SKM-1 (cell line): ENCODE results near the gene DMTF1.
"Not testable (repeated sequence)": the region's sequence is repeated elsewhere in the genome, so short reads cannot be mapped to it uniquely, and the experiment has no call there.

Experiments
- DNase-seq: peaks from one replicate; lab custom pipeline; 2025; ENCODE audit not compliant: unreplicated experiment; lab: John Stamatoyannopoulos, UW

The DMTF1 gene

DNA sequence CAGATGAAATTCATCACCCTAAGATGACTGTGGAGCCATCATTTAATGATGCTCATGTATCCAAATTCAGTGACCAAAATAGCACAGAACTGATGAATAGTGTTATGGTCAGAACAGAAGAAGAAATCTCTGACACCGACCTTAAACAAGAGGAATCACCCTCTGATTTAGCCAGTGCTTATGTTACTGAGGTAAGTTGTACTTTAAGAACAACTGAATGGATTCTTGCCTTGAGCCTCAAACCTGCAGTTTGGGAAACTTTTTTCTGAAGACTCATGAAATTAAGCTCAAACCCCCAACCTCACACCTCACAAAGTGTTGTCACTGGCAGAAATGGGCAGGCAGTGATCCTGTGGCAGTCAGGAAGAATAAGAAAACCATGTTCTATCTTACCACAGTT, 41.7 kb downstream of the DMTF1 start:
- no peak for DNase-seq

GRCh38 chr7:87199241-87199640, 47.0 kb downstream of the DMTF1 start:
- DNase-seq, result no peak

DNA sequence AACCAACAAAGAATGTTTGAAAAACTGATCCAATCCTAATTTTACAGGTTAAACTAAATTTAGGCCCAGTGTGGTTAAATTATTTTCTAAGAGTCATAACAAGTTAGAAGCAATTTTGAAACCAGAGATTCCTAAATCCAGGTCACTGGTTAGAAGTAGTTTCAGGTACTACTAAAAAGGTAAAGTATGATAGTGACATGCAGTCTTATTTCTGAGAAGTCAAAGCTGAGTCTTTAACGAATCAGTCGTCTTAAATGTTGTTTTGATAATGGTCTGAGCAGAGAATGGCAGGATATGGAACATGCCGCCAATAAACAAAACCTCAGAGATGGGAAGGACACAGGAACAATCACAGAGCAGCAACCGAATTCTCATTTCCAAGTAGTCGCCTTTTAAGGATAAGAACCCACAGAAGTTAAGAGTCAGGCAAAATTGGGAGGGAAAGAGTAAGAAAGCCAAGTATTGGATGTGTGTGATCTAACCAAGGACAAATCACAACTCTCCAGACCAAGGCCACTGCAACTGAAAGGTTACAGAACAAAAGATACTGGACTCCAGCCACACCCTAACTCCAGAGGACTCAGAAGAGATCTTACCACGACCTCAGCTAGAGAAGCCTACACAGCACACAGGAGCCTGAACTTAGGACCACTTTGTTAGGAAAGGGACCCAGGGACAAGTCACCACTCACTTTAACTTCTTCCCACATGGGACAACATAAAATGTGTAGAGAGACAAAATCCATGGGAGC, 47.6 kb downstream of the DMTF1 start:
- no peak for DNase-seq

- DNase-seq, result no peak
These were observed 50.0 kb downstream of the DMTF1 start for GRCh38 chr7:87202208-87202607.

DNA sequence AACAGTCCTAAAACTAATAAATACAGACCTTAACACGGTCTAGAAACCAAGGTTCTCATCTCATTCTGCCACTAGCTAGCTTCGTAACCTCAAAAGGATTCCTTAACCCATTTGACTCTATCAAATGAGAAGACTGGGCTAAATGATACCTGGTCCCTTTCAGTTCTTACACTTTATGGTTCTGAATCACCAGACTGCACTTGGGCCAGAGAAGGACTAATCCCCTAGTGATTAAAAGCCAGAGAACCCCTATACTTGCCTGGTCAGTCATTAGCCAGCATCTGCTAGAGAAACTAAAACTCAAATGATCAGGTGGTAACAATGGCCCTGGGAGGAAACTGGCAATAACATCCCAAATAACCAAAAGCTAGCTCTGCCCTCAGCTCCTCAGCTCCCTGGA, 50.5 kb downstream of the DMTF1 start:
- no peak for DNase-seq

DNA sequence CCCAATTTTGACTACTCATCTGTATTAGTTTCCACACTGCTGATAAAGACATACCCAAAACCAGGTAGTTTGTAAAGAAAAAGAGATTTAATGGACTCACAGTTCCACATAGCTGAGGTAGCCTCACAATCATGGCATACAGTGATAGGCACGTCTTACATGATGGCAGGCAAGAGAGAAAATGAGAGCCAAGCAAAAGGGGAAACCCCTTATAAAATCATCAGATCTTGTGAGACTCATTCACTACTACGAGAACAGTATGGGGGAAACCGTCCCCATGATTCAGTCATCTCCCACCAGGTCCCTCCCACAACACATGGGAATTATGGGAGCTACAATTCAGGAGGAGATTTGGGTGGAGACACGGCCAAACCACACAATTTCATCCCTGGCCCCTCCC, 51.7 kb downstream of the DMTF1 start:
- DNase-seq, result not testable (repeated sequence)

DNA sequence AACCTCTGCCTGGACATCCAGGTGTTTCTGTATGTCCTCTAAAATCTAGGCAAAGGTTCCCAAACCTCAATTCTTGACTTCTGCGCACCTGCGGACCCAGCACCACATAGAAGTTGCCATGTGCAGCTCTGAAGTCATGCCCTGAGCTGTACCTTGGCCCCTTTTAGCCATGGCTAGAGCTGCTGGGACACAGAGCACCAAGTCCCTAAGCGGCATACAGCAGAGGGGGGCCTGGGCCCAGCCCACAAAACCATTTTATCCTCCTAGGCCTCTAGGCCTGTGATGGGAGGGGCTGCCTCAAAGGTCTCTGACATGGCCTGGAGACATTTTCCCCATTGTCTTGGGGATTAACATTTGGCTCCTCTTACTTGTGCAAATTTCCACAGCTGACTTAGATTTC, 52.7 kb downstream of the DMTF1 start:
- no peak for DNase-seq

DNA sequence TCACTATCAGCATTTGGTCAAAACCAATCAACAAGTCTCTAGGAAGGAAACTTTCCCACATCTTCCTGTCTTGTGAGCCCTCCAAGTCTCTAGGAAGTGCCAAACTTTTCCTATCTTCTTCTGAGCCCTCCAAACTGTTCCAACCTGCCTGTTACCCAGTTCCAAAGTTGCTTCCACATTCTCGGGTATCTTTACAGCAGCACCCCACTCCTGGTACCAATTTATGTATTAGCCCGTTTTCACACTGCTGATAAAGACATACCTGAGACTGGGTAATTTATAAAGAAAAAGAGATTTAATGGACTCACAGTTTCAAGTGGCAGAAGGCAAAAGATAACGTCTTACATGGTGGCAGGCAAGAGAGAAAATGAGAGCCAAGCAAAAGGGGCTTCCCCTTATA, 53.4 kb downstream of the DMTF1 start:
- DNase-seq, result not testable (repeated sequence)

DNA sequence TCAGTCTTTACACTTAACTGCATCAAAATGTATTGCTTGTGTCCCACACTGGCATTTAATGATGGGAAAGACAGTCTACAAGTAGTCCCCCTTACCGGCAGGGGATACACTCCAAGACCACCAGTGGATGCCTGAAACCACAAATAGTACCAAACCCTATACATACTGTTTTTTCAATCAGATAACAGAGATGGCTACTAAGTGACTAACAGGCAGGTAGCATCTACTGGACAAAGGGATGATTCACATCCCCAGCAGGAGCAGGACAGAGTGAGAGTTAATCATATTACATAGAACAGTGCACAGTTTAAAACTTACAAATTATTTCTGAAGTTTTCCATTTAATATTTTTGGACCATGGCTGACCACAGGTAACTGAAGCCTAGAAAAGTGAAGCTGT, 54.1 kb downstream of the DMTF1 start:
- DNase-seq, result no peak

GRCh38 chr7:87209295-87209924, 57.2 kb downstream of the DMTF1 start:
- no peak for DNase-seq

GRCh38 chr7:87210506-87210905, 58.3 kb downstream of the DMTF1 start:
- no peak for DNase-seq

DNA sequence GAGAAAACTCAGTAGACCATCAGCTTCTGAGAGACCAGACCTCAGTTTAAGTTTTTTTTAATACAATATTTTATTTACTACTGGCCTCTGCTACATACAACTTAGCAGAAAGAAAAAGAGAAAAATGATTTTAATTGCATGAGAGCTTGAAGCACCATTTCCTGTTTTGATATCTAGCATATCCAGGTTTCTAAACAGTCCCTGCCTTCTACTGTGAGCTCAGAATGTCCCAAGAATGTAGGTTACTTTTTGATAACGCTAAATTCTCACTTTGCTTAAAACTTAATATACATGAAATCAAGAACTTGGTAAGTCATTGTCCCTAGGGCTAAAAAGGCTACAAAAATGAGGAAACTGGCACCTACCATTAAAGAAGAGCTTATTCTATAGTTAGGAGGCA, 60.2 kb downstream of the DMTF1 start:
- DNase-seq, result no peak

- DNase-seq, result no peak
These were observed 61.0 kb downstream of the DMTF1 start for GRCh38 chr7:87213252-87213651.

DNA sequence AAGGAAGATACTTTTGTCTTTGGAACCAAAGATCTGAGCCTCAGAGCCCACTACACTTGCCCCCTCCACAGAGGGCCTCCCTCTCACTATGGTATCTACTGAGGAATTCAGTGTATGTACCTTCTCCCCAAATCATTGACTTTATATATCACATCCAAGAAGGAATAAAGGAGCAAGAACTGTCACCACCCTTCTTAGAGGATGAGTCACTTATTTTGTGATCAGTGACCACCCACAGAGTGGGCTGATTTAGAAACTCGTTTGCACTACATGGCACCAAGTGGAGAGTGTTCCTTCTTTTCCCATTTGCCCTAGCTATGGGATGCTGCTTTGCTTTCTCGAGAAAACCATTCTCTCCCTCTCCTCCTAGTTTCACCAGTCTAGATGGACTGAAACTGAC, 61.6 kb downstream of the DMTF1 start:
- no peak for DNase-seq

DNA sequence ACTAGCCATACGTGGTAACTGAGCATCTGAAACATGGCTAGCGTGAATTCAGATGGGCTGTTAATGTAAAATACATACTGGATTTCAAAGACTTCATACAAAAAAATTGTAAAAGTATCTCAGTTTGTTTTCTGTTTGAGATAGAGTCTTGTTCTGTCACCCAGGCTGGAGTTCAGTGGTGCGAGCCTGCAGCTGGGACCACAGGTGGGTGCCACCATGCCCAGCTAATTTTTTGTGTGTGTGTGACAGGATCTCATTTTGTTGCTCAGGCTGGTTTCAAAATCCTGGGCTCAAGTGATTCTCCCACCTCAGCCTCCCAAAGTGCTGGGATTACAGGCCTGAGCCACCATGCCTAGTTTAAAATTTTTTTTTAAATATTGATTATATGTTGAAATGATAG, 62.8 kb downstream of the DMTF1 start:
- no peak for DNase-seq

GRCh38 chr7:87216701-87217508, 64.7 kb downstream of the DMTF1 start:
- DNase-seq, result no peak

GRCh38 chr7:87217983-87218653, 65.9 kb downstream of the DMTF1 start:
- no peak for DNase-seq

DNA sequence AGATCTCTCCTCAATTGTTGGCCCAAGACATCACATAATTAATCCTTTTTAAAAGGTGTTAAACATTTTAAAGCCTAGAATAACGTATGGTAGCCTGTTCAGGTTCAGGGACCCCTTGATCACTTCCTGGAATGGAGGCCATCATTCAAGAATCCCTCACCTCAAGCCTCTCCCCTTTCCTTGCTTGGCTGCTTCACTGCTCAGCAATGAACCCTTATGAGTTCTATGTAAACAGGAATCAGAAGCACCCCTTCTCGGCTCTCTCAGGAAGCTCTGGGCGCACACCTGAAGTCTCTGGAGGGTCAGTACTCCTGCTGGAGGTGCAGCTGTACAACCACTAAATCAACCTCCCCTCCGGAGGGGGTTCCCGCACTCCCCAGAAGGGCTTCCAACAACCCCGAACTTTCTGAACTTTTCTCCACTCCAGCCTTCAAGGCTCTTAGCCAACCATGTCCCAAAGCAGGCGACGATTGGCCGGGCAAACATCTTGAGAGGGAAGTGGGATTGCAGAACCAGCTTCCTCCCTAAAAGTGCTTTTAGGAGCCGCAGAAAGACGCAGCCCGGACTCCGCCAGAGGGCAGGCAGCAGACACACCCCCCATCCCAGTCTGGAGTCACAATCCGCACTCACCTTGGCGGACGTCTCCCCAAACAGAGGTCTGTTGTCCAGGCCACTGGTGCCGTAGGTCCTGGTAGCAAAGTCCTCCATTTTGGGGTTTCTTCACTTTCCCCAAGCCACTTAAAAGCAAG, 66.7 kb downstream of the DMTF1 start:
- peak; percentile 65 for DNase-seq

GRCh38 chr7:87219545-87220025, 67.3 kb downstream of the DMTF1 start, which contains the start of gene TMEM243:
TSS of gene TMEM243 (minus strand) at chr7:87219732. CDS start at chr7:87219503, 229 bp downstream.
- peak; percentile 77 for DNase-seq

- peak; percentile 40 for DNase-seq
These were observed 67.9 kb downstream of the DMTF1 start for GRCh38 chr7:87220026-87220733.
